ENCODE results near the gene SLC7A6OS.

Gene SLC7A6OS

DNA sequence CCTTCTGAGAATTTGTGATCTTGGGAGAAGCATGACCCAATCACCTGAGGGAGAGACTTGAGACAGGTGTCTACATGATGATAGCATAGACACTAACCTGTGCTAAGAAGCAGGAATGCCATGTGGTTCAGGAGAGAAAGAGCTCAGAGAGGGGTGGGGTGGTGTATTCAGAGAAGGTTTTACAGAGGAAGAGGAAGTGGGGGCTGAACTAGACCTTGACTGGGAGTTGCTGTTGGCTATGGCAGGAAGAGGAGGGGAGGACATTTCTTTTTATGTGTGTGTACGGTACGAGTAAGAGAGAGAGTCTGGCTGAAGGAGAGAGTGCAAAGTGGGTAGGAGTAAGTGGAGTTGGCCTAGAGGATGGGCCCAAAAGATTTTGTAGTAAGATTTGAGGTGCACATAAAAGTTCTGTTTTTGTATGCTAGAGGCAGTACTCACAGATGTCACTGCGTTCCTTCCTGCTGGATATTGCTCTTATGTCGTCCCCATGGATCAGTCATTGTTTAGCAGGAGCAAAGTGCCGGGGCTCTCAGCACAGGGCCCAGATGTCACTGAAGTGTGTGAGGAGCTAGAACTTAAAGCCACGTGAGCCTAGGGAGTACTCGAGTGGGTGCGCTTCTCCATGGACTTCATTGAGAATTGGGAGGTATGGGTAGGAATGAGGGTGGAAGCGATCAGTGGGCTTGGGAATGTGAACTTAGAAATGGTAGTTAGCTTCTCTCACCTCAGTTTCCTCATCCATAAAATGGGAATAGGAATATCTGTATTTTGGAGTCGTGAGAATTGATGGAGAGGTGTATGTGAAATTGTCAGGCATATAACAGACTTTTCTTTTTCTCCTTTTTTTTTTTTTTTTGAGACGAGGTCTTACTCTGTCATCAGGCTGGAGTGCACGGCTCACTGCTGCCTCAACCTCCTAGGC is 24.3 kb downstream of the SLC7A6OS start:
- Histone ChIP-seq H3K36me3 (ENCODE audit: control insufficient read depth, insufficient read depth, low read length) (peaks cover 26% of the 10 kb centered on the region), H3K27me3 (replicated peaks; ENCODE audit: control insufficient read depth, insufficient read depth, low read length) (no peaks in the 10 kb centered on the region), H3K4me3 (replicated peaks; ENCODE audit: low read depth, low read length) (no peak overlapping the region)
- no peak for DNase-seq (ENCODE audit: extremely low read depth, insufficient read length)
- TF ChIP-seq, protein P1, sequence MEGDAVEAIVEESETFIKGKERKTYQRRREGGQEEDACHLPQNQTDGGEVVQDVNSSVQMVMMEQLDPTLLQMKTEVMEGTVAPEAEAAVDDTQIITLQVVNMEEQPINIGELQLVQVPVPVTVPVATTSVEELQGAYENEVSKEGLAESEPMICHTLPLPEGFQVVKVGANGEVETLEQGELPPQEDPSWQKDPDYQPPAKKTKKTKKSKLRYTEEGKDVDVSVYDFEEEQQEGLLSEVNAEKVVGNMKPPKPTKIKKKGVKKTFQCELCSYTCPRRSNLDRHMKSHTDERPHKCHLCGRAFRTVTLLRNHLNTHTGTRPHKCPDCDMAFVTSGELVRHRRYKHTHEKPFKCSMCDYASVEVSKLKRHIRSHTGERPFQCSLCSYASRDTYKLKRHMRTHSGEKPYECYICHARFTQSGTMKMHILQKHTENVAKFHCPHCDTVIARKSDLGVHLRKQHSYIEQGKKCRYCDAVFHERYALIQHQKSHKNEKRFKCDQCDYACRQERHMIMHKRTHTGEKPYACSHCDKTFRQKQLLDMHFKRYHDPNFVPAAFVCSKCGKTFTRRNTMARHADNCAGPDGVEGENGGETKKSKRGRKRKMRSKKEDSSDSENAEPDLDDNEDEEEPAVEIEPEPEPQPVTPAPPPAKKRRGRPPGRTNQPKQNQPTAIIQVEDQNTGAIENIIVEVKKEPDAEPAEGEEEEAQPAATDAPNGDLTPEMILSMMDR (IDR thresholded peaks at IDR 0.05; ENCODE audit: insufficient read depth, low read length, poor library complexity, severe bottlenecking) = no peak

DNA sequence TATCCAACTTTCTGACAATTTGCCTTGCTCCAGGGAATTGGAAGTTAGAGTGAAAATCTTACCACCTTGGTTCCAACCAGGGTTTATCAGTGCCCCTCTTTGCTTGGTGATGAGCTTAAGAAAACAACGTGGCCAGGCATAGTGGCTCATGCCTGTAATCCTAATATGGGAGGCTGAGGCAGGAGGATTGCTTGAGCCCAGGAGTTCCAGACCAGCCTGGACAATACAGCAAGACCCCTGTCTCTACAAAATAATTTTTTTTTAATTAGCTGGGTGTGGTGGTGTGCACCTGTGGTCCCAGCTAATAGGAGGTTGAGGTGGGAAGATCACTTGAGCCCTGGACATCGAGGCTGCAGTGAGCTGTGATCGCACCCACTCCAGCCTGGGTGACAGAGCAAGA is 25.1 kb downstream of the SLC7A6OS start:
- no peak for DNase-seq (ENCODE audit: extremely low read depth, insufficient read length)
- Histone ChIP-seq H3K4me3 (replicated peaks; ENCODE audit: low read depth, low read length) (no peak overlapping the region), H3K36me3 (ENCODE audit: control insufficient read depth, insufficient read depth, low read length) (peaks cover 23% of the 10 kb centered on the region)

DNA sequence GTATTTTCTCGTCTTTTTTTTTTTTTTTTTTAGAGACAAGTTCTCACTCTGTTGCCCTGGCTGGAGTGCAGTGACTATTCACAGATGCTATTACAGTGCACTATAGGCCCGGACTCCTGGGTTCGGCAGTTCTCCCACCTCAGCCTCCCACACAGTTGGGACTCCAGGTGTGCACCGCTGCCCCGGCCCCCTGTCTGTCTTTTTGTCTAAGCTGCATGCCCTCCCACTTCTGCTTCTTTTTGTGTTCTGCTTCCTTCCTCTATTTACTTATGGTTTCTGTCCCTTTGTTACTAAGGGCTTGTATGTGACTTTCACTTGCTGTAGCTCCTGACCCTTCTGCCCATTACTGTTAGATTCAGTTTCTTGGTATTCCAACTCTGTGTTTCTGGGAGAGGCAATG is 25.9 kb downstream of the SLC7A6OS start:
- no peaks in the 10 kb centered on the region for H3K27me3 ChIP-seq (replicated peaks; ENCODE audit: control insufficient read depth, insufficient read depth, low read length)
- DNase-seq (ENCODE audit: extremely low read depth, insufficient read length) = peak; percentile 78
- no peak overlapping the region; the same call in 1 of the 2 replicates for H3K4me3 ChIP-seq (replicated peaks; ENCODE audit: low read depth, low read length)
- H3K36me3 ChIP-seq (ENCODE audit: control insufficient read depth, insufficient read depth, low read length) = peaks cover 18% of the 10 kb centered on the region
- TF ChIP-seq, protein P1 (IDR thresholded peaks at IDR 0.05; ENCODE audit: insufficient read depth, low read length, poor library complexity, severe bottlenecking) = no peak

More for the DNA sequence above, 25.1 kb downstream of the SLC7A6OS start:
- TF ChIP-seq, protein P1 (IDR thresholded peaks at IDR 0.05; ENCODE audit: insufficient read depth, low read length, poor library complexity, severe bottlenecking) = no peak
- no peaks in the 10 kb centered on the region for H3K27me3 ChIP-seq (replicated peaks; ENCODE audit: control insufficient read depth, insufficient read depth, low read length)

DNA sequence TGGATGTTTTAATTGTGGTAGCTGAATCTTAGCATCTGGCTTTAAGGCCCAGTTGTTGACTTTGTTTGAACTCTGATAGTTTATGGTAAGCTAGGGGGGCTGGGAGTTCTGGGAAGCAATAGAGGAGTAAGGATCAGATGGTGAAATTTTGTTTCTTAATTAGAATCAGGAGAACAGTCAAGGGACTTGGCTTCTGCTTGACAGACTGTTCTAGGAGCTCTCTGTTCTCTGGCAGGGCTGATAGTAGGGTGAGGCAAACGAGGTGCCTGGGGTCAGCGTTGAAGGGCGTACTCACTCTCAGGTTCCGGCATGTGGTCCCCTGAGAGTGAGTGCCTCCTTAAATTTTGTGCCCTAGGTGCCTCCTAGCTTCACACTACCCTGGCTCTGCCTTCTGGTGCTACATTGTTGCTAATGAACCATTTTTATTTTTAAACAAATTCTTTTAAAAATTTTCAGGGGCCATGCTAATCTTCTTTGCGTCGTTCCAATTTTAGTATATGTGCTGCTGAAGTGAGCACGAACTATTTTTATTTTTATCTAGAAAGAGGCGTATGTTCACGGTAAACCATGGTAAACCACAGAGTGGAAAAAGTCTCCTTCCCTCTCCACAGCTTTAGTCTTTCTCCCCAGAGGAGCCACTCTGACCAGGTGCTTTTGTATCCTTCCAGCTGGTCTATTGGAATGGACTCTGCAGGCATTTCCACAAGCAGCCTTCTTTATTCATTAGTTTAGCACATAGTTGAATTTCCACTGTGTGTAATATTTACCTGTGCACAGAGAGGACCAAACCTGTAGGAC is 26.7 kb downstream of the SLC7A6OS start:
- Histone ChIP-seq H3K27me3 (replicated peaks; ENCODE audit: control insufficient read depth, insufficient read depth, low read length) (no peaks in the 10 kb centered on the region), H3K4me3 (replicated peaks; ENCODE audit: low read depth, low read length) (peak overlapping the region; percentile 20), H3K36me3 (ENCODE audit: control insufficient read depth, insufficient read depth, low read length) (peaks cover 16% of the 10 kb centered on the region)
- DNase-seq (ENCODE audit: extremely low read depth, insufficient read length) = peak; percentile 31
- TF ChIP-seq, protein P1 (IDR thresholded peaks at IDR 0.05; ENCODE audit: insufficient read depth, low read length, poor library complexity, severe bottlenecking) = no peak

DNA sequence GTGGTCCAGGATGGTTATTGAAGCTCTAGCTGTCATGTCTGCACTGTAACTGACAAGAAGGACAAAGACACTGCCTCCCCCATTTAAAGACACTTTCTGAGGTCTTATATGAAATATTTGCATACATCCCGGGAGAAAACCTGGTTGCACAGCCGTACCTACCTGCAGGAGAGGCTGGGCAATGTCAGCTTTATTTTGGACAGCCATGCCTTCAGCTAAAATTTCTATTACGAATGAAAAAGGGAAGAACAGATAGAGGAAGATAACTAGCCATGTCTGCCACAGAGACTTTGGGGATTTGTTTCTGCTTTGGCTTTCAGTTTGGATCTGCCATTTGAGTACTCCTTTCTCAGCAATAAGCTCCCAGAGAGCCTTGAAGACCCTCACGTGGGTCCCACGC is 27.4 kb downstream of the SLC7A6OS start:
- no peaks in the 10 kb centered on the region for H3K27me3 ChIP-seq (replicated peaks; ENCODE audit: control insufficient read depth, insufficient read depth, low read length)
- peaks cover 15% of the 10 kb centered on the region for H3K36me3 ChIP-seq (ENCODE audit: control insufficient read depth, insufficient read depth, low read length)
- DNase-seq (ENCODE audit: extremely low read depth, insufficient read length) = no peak
- TF ChIP-seq, protein P1 (IDR thresholded peaks at IDR 0.05; ENCODE audit: insufficient read depth, low read length, poor library complexity, severe bottlenecking) = no peak
- H3K4me3 ChIP-seq (replicated peaks; ENCODE audit: low read depth, low read length) = peak overlapping the region; percentile 20
